NB4 (cell line): ENCODE data around the gene NCS1.

ENCODE experiments used
- MYC ChIP-seq: IDR thresholded peaks from 2 replicates; pipeline ENCODE4 v1.6.1; 2011; ENCODE audit warnings: low read depth, low read length
- POLR2A ChIP-seq: IDR thresholded peaks from 2 replicates; pipeline ENCODE4 v1.6.1; 2011; ENCODE audit warnings: mild to moderate bottlenecking; ENCODE audit not compliant: insufficient read length; ENCODE audit errors: extremely low read depth
- TF ChIP-seq, protein P1 (sequence below): IDR thresholded peaks from one replicate; pipeline ENCODE4 v1.5.1; 2012; ENCODE audit warnings: low read depth, low read length

DNA sequence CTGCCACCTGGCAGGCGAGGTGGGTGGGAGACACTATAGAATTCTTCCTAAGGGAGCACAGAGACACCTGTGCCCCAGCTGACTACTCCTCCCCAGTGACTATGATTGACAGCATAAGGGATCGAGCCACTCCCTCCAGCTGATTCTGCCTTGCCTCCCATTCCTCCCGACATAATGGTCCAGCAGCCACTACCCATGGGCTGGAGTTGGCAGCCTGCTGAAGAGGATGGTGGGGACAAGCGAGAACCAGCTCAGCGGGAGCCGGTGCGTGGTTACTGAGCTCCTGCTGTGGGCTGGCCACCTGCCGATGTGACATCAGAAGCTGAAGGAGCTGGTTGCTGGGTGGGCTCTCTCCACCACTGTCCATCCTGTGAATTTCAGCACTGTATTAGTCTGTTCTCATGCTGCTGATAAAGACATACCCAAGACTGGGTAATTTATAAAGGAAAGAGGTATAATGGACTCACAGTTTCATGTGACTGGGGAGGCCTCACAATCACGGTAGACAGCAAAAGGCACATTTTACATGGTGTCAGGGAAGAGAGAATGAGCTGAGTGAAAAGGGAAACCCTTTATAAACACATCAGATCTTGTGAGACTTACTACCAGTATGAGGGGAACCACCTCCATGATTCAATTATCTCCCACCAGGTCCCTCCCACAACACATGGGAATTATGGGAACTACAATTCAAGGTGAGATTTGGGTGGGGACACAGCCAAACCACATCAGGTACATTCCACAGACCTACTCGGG, 12.1 kb upstream of the NCS1 start:
- TF ChIP-seq POLR2A (no peak), MYC (no peak)
- TF ChIP-seq, protein P1, sequence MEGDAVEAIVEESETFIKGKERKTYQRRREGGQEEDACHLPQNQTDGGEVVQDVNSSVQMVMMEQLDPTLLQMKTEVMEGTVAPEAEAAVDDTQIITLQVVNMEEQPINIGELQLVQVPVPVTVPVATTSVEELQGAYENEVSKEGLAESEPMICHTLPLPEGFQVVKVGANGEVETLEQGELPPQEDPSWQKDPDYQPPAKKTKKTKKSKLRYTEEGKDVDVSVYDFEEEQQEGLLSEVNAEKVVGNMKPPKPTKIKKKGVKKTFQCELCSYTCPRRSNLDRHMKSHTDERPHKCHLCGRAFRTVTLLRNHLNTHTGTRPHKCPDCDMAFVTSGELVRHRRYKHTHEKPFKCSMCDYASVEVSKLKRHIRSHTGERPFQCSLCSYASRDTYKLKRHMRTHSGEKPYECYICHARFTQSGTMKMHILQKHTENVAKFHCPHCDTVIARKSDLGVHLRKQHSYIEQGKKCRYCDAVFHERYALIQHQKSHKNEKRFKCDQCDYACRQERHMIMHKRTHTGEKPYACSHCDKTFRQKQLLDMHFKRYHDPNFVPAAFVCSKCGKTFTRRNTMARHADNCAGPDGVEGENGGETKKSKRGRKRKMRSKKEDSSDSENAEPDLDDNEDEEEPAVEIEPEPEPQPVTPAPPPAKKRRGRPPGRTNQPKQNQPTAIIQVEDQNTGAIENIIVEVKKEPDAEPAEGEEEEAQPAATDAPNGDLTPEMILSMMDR, result no peak
